Coronary artery (tissue), 2 donors: ENCODE measurements around the gene RTN3.

Source experiments
- DNase-seq: peaks from one replicate; pipeline ENCODE4 v3.0.0-alpha.2; 2017; ENCODE audit warnings: low spot score
- H3K27ac ChIP-seq, 2 donors: fragments of 200-600 bp; sonication (generic); one replicate each; pipeline ENCODE4 v1.5.1; 2016 to 2019
- H3K4me3 ChIP-seq: fragments of 200-600 bp; sonication (generic); 2 replicates; pipeline ENCODE4 v1.5.1; 2016; ENCODE audit warnings: mild to moderate bottlenecking, moderate library complexity
- TF ChIP-seq, protein P1 (sequence below): fragments of 200-600 bp; sonication (generic); IDR thresholded peaks from one replicate; pipeline ENCODE4 v1.5.1; 2019; ENCODE audit warnings: antibody characterized with exemption

Gene RTN3

DNA sequence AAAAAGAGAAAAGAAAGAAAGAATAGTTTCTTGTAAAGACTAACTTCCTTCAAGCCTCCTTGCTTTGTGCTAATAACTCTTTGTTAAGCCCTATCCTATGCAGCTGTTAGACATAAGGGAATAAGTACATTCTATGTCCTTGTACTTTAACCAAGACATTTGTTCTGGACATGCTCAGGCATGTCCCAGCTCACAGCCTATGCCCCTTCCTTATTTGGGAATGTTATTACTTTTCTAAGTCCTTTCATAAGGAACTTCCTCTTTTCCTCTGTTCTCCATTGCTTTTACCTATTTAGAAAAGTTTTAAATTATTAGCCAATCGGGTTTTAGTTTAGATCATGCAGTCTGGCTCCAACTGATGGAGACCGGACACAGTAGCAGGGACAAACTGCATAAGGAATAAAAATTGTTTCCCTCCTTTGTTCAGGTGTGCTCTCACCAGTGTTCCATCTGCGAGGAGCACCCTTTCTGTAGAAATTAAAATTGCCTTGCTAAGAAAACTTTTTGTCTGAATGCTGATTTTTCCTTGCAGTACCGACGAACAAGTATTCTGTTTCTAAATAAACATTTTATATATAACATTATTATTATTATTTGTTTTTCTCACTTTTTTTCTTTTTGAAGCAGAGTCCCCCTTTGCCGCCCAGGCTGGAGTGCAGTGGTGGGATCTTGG, 110.3 kb downstream of the RTN3 start:
- TF ChIP-seq, protein P1, sequence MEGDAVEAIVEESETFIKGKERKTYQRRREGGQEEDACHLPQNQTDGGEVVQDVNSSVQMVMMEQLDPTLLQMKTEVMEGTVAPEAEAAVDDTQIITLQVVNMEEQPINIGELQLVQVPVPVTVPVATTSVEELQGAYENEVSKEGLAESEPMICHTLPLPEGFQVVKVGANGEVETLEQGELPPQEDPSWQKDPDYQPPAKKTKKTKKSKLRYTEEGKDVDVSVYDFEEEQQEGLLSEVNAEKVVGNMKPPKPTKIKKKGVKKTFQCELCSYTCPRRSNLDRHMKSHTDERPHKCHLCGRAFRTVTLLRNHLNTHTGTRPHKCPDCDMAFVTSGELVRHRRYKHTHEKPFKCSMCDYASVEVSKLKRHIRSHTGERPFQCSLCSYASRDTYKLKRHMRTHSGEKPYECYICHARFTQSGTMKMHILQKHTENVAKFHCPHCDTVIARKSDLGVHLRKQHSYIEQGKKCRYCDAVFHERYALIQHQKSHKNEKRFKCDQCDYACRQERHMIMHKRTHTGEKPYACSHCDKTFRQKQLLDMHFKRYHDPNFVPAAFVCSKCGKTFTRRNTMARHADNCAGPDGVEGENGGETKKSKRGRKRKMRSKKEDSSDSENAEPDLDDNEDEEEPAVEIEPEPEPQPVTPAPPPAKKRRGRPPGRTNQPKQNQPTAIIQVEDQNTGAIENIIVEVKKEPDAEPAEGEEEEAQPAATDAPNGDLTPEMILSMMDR = no peak
- no peak overlapping the region for H3K27ac ChIP-seq
- no peak overlapping the region for H3K4me3 ChIP-seq
- DNase-seq = no peak

DNA sequence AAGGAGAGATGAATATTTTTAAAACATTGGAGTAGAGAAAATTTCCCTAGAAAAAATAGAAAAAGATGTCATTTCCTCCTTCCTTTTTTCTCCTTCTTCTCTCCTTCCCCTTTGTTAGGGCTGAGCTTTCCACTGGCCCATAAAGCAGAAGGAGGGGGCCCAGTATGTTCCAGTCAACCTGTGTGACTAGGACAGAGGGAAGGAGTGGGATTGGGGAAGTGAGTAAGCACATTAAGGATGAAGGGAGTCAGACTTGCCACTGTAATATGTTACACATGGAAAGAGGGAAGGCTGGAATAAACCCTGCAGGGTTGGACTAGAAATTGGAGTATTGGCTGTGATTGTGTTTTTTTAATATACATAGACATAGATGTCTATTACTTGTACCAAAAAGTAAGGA, 111.9 kb downstream of the RTN3 start:
- DNase-seq = no peak
- Histone ChIP-seq H3K27ac (no peak overlapping the region), H3K4me3 (no peak overlapping the region)
- TF ChIP-seq, protein P1 = no peak

DNA sequence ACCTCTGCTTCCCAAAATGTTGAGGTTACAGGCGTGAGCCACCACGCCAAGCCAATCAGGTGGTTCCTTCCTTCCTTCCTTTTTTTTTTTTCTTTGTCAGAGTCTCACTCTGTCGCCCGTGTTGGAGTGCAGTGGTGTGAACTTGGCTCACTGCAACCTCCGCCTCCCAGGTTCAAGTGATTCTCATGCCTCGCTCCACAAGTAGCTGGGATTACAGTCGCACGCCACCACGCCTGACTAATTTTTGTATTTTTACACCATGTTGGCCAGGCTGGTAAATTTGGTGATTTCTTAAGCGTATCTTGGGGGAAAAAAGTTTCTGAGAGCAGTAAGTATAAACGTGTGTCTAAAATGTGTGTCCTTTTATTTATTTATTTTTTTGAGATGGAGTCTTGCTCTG, 113.8 kb downstream of the RTN3 start:
- no peak overlapping the region for H3K27ac ChIP-seq
- TF ChIP-seq, protein P1 = no peak
- H3K4me3 ChIP-seq = no peak overlapping the region
- DNase-seq = no peak

DNA sequence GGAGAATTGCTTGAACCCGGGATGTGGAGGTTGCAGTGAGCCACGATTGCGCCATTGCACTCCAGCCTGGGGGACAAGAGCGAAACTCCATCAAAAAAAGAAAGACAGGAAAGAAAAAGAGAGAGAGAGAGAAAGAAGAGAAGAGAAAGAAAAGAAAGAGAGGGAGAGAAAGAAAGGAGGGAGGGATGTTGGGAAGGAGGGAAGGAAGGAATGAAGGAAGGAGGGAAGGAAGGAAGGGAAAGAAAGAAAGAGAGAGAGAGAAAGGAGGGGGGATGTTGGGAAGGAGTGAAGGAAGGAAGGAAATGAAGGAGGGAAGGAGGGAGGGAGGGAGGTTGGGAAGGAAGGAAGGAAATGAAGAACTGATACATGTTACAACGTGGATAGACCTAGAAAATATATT, 119.6 kb downstream of the RTN3 start:
- H3K27ac ChIP-seq = no peak overlapping the region
- DNase-seq = no peak
- TF ChIP-seq, protein P1 = no peak
- H3K4me3 ChIP-seq = no peak overlapping the region

DNA sequence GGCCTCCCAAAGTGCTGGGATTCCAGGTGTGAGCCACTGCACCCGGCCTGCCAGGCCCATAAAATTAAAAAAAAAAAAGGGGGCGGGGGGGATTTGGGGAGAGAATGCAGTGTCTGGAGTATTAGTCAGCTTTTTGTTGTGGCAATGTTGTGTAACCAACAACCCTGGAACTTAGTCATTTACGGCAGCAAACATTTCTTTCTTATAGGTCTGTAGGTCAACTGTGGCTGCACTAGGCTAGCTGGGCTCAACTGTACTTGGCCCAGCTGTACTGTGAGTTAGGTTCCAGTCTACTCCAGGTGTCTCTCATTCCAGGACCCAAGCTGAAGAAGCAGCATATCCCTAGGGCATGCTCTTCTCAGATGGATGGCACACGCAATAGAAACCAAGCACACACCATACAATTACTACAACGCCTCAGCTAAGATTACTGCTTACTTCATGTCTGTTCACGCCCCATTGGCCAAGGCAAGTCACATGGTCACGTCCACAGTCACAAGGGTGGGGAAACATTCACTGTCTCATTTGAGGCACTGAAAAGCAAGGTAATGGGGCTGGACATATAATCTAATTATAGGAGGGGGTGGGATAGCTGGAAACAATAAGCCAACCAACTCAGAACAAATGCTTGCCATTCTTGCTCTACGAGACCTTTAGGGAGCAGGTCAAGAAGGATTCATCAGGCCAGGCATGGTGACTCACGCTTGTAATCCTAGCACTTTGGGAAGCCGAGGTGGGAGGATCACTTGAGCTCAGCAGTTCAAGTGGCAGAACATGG, 121.5 kb downstream of the RTN3 start:
- no peak for DNase-seq
- Histone ChIP-seq H3K27ac (no peak overlapping the region), H3K4me3 (no peak overlapping the region)
- TF ChIP-seq, protein P1 = no peak

DNA sequence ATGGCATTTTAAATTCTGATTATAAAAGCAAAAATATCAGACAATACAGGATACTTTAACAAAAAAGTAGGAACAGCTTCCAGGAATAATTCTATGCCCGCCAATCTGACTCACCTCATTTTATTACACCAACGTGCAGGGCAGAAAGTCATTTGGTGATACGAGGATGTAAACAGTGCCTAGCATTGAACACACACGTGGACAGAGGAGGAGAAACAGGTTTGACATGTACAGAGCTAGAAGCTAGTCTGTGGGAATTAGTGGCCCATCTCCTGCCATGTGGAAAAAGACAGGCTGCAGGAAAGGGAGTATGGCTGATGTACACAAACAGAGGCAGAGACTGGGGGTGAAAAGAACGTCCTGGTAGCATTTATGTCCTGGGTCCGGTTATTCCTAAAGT, 123.0 kb downstream of the RTN3 start:
- Histone ChIP-seq H3K27ac (no peak overlapping the region), H3K4me3 (no peak overlapping the region)
- DNase-seq = no peak
- TF ChIP-seq, protein P1 = no peak
